ENCODE measurements around the gene ZNF280C. TPM values are rescaled to one million over a fixed set of nuclear protein-coding genes. Genes with fewer than 3 reads are reported as not detected.

ZNF280C gene
- polyA plus RNA-seq, 2 donors, result 0.69 to 0.91 TPM

GRCh38 chrX:130162094-130162735 is 106.5 kb downstream of the ZNF280C start:
- Histone ChIP-seq H3K27ac (ENCODE audit: low read depth in 2 of 2, low read length in 1 of 2) (no peak overlapping the region), H3K4me3 (ENCODE audit: low read depth in 1 of 2, low read length in 2 of 2) (no peak overlapping the region), H3K36me3 (ENCODE audit: control insufficient read depth in 2 of 2, insufficient read depth in 2 of 2, low read length in 1 of 2) (no peaks in the 10 kb centered on the region), H3K4me1 (ENCODE audit: control insufficient read depth in 2 of 2, insufficient read depth in 2 of 2, low read length in 1 of 2) (no peaks in the 10 kb centered on the region), H3K9me3 (ENCODE audit: control insufficient read depth in 2 of 2, insufficient read depth in 1 of 2, low read depth in 1 of 2, low read length in 1 of 2) (no peaks in the 10 kb centered on the region), H3K27me3 (ENCODE audit: control insufficient read depth in 1 of 2, insufficient read depth in 2 of 2, low read length in 2 of 2) (no peaks in the 10 kb centered on the region)
- 50 to 56% methylated on average over 6 of the region's 6 CpGs for WGBS, 2 donors

GRCh38 chrX:130159776-130160175 is 108.9 kb downstream of the ZNF280C start:
- 73 to 83% methylated on average over 4 of the region's 4 CpGs for WGBS, 2 donors
- Histone ChIP-seq H3K9me3 (ENCODE audit: control insufficient read depth in 2 of 2, insufficient read depth in 1 of 2, low read depth in 1 of 2, low read length in 1 of 2) (no peaks in the 10 kb centered on the region), H3K27ac (ENCODE audit: low read depth in 2 of 2, low read length in 1 of 2) (no peak overlapping the region)

GRCh38 chrX:130158311-130158710 is 110.4 kb downstream of the ZNF280C start:
- H3K27me3 ChIP-seq (ENCODE audit: control insufficient read depth in 1 of 2, insufficient read depth in 2 of 2, low read length in 2 of 2), result no peaks in the 10 kb centered on the region
- 78 to 79% methylated on average over 2 of the region's 2 CpGs for WGBS, 2 donors
- H3K36me3 ChIP-seq (ENCODE audit: control insufficient read depth in 2 of 2, insufficient read depth in 2 of 2, low read length in 1 of 2), result no peaks in the 10 kb centered on the region
- H3K4me1 ChIP-seq (ENCODE audit: control insufficient read depth in 2 of 2, insufficient read depth in 2 of 2, low read length in 1 of 2), result no peaks in the 10 kb centered on the region
- no peaks in the 10 kb centered on the region for H3K9me3 ChIP-seq (ENCODE audit: control insufficient read depth in 2 of 2, insufficient read depth in 1 of 2, low read depth in 1 of 2, low read length in 1 of 2)
- no peak overlapping the region for H3K4me3 ChIP-seq (ENCODE audit: low read depth in 1 of 2, low read length in 2 of 2)
- H3K27ac ChIP-seq (ENCODE audit: low read depth in 2 of 2, low read length in 1 of 2), result no peak overlapping the region

More at GRCh38 chrX:130159776-130160175, 108.9 kb downstream of the ZNF280C start:
- H3K36me3 ChIP-seq (ENCODE audit: control insufficient read depth in 2 of 2, insufficient read depth in 2 of 2, low read length in 1 of 2), result no peaks in the 10 kb centered on the region
- no peaks in the 10 kb centered on the region for H3K27me3 ChIP-seq (ENCODE audit: control insufficient read depth in 1 of 2, insufficient read depth in 2 of 2, low read length in 2 of 2)
- H3K4me1 ChIP-seq (ENCODE audit: control insufficient read depth in 2 of 2, insufficient read depth in 2 of 2, low read length in 1 of 2), result no peaks in the 10 kb centered on the region
- no peak overlapping the region for H3K4me3 ChIP-seq (ENCODE audit: low read depth in 1 of 2, low read length in 2 of 2)

- H3K27ac ChIP-seq (ENCODE audit: low read depth in 2 of 2, low read length in 1 of 2), result no peak overlapping the region
- no peaks in the 10 kb centered on the region for H3K27me3 ChIP-seq (ENCODE audit: control insufficient read depth in 1 of 2, insufficient read depth in 2 of 2, low read length in 2 of 2)
- H3K4me1 ChIP-seq (ENCODE audit: control insufficient read depth in 2 of 2, insufficient read depth in 2 of 2, low read length in 1 of 2), result no peaks in the 10 kb centered on the region
- no peaks in the 10 kb centered on the region for H3K9me3 ChIP-seq (ENCODE audit: control insufficient read depth in 2 of 2, insufficient read depth in 1 of 2, low read depth in 1 of 2, low read length in 1 of 2)
- no peaks in the 10 kb centered on the region for H3K36me3 ChIP-seq (ENCODE audit: control insufficient read depth in 2 of 2, insufficient read depth in 2 of 2, low read length in 1 of 2)
- no peak overlapping the region for H3K4me3 ChIP-seq (ENCODE audit: low read depth in 1 of 2, low read length in 2 of 2)
- 44 to 49% methylated on average over 2 of the region's 2 CpGs for WGBS, 2 donors
Observed at GRCh38 chrX:130155564-130155963, 113.1 kb downstream of the ZNF280C start.

Other genes with a start within 250 kb of the ZNF280C start
- gene ELF4, start 158.4 kb downstream of the ZNF280C start, polyA plus RNA-seq, result 1 to 10 TPM; 3.7 to 6.7 TPM
- gene AIFM1, start 103.1 kb downstream of the ZNF280C start, polyA plus RNA-seq, result 10 to 100 TPM; 16.3 to 22.4 TPM
- gene RAB33A, start 96.9 kb downstream of the ZNF280C start, polyA plus RNA-seq, result under 1 TPM in 1 of 2 donors, not detected in 1; 0.46 TPM
- gene SLC25A14, start 71.0 kb upstream of the ZNF280C start, polyA plus RNA-seq, result 10 to 100 TPM in 1 of 2 donors, 1 to 10 TPM in 1; 8.3 to 10.2 TPM
- gene GPR119, start 116.8 kb upstream of the ZNF280C start, polyA plus RNA-seq, result not detected
- 10 to 100 TPM; 13.0 to 13.5 TPM for gene RBMX2, start 133.1 kb upstream of the ZNF280C start, polyA plus RNA-seq